GM12878 (cell line): ENCODE measurements around the gene DNAI7. TPM values are rescaled to one million over a fixed set of nuclear protein-coding genes. Genes with fewer than 3 reads are reported as not detected.

Source experiments
- BCL11A ChIP-seq: IDR thresholded peaks from 2 replicates; pipeline ENCODE4 v1.6.1; 2011; ENCODE audit warnings: low read depth, low read length
- BCL3 ChIP-seq: IDR thresholded peaks from 2 replicates; pipeline ENCODE4 v1.6.1; 2011; ENCODE audit warnings: borderline replicate concordance, low read depth, mild to moderate bottlenecking, moderate library complexity, low read length; ENCODE audit not compliant: insufficient read depth, poor library complexity, severe bottlenecking
- BMI1 ChIP-seq: fragments of 450-650 bp; IDR thresholded peaks from 2 replicates; pipeline ENCODE4 v1.6.1; 2016; ENCODE audit warnings: mild to moderate bottlenecking, moderate library complexity, borderline replicate concordance
- EP300 ChIP-seq, 2 experiments: fragments of 150-350 bp in 1 of 2; IDR thresholded peaks; 2 replicates each; pipeline ENCODE4 v1.6.1; 2011 to 2012; ENCODE audit warnings: low read depth in 2 of 2, low read length in 2 of 2, borderline replicate concordance in 1 of 2, improper control_type of control experiment in 1 of 2, inconsistent platforms in 1 of 2; ENCODE audit not compliant: control insufficient read depth in 1 of 2
- ESRRA ChIP-seq: IDR thresholded peaks from 2 replicates; pipeline ENCODE4 v1.6.1; 2012; ENCODE audit warnings: mild to moderate bottlenecking, low read length, improper control_type of control experiment
- GATAD2B ChIP-seq: fragments of 450-650 bp; conservative IDR thresholded peaks from 2 replicates; pipeline ENCODE4 v1.6.1; 2017; ENCODE audit warnings: low read depth, mild to moderate bottlenecking, moderate library complexity
- IKZF2 ChIP-seq, 2 experiments: fragments of 450-650 bp; IDR thresholded peaks; 2 replicates each; pipeline ENCODE4 v1.6.1; 2017; ENCODE audit warnings: mild to moderate bottlenecking in 2 of 2, moderate library complexity in 2 of 2
- MLLT1 ChIP-seq: fragments of 450-650 bp; IDR thresholded peaks from 2 replicates; pipeline ENCODE4 v1.6.1; 2016; ENCODE audit warnings: mild to moderate bottlenecking
- MTA2 ChIP-seq: fragments of 450-650 bp; IDR thresholded peaks from 2 replicates; pipeline ENCODE4 v1.6.1; 2016; ENCODE audit warnings: low read depth, mild to moderate bottlenecking, moderate library complexity
- MTA3 ChIP-seq: IDR thresholded peaks from 2 replicates; pipeline ENCODE4 v1.6.1; 2012; ENCODE audit warnings: low read length, inconsistent platforms, borderline replicate concordance
- NFXL1 ChIP-seq: fragments of 450-650 bp; IDR thresholded peaks from 2 replicates; pipeline ENCODE4 v1.6.1; 2017; ENCODE audit warnings: antibody characterized with exemption, mild to moderate bottlenecking, borderline replicate concordance
- NFYA ChIP-seq: IDR thresholded peaks from 2 replicates; pipeline ENCODE4 v1.6.1; 2011; ENCODE audit warnings: low read depth, mild to moderate bottlenecking, low read length, improper control_type of control experiment, borderline replicate concordance
- RAD51 ChIP-seq: fragments of 450-650 bp; IDR thresholded peaks from 2 replicates; pipeline ENCODE4 v1.6.1; 2016; ENCODE audit warnings: moderate library complexity, mild to moderate bottlenecking, inconsistent platforms
- SKIL ChIP-seq: fragments of 450-650 bp; IDR thresholded peaks from 2 replicates; pipeline ENCODE4 v1.6.1; 2017; ENCODE audit warnings: mild to moderate bottlenecking, low read depth, inconsistent platforms; ENCODE audit not compliant: poor library complexity, severe bottlenecking
- SPI1 ChIP-seq: IDR thresholded peaks from 2 replicates; pipeline ENCODE4 v1.6.1; 2011; ENCODE audit warnings: low read depth, mild to moderate bottlenecking, low read length, moderate library complexity, borderline replicate concordance; ENCODE audit not compliant: insufficient read depth
- TBL1XR1 ChIP-seq: IDR thresholded peaks from 2 replicates; pipeline ENCODE4 v1.6.1; 2012; ENCODE audit warnings: low read depth, low read length, improper control_type of control experiment
- TCF3 ChIP-seq: IDR thresholded peaks from 2 replicates; pipeline ENCODE4 v1.6.1; 2012; ENCODE audit warnings: low read depth, mild to moderate bottlenecking, low read length, borderline replicate concordance; ENCODE audit not compliant: insufficient read depth
- USF2 ChIP-seq: IDR thresholded peaks from 2 replicates; pipeline ENCODE4 v1.6.1; 2011; ENCODE audit warnings: low read depth, low read length, improper control_type of control experiment, borderline replicate concordance
- WRNIP1 ChIP-seq: IDR thresholded peaks from 2 replicates; pipeline ENCODE4 v1.6.1; 2011; ENCODE audit warnings: low read depth, low read length, improper control_type of control experiment, borderline replicate concordance
- ZBTB4 ChIP-seq: fragments of 450-650 bp; formaldehyde crosslinking; IDR thresholded peaks from 2 replicates; pipeline ENCODE4 v1.4.0; 2022; ENCODE audit warnings: mild to moderate bottlenecking, moderate library complexity
- ZNF24 ChIP-seq: fragments of 450-650 bp; IDR thresholded peaks from 2 replicates; pipeline ENCODE4 v1.6.1; 2017; ENCODE audit warnings: antibody characterized with exemption, mild to moderate bottlenecking
- polyA plus RNA-seq, 11 experiments: library from polyadenylated mRNA; depleted of rRNA in 4 of 11; unstranded in 6 of 11; stranded (reverse) in 5 of 11; fragments of >200 nt; fragmentation: Nextera tagmentation in 4 of 11; fragmentation: Illumina TruSeq in 1 of 11; extraction: Ambion mirVana in 4 of 11; extraction: Trizol in 1 of 11; gene quantifications; 1 replicate in 1 of 11; 2 replicates in 10 of 11; pipeline versions ENCODE4 v1.2.1 to v1.2.3, GENCODE V29; 2011 to 2016; ENCODE audit warnings: inconsistent platforms in 2 of 11, missing spikeins in 2 of 11, low read depth in 1 of 11
- total RNA-seq, 4 experiments: library from RNA; depleted of rRNA in 3 of 4; stranded (reverse); fragments of >200 nt in 3 of 4; fragmentation: Illumina TruSeq in 1 of 4; extraction: Trizol in 1 of 4; gene quantifications; 2 replicates each; pipeline versions ENCODE4 v1.2.1 to v1.2.3, GENCODE V29; 2013 to 2021

DNAI7 gene
- total and polyA plus RNA-seq, 10 of the 15 experiments (the other 5 are each of a cell fraction or from before 2014, with no cell fraction given), result 0.05 to 0.48 (median 0.13) TPM; not detected in 4

- TF ChIP-seq MLLT1 (no peak), NFXL1 (no peak), BCL3 (peak; percentile 35), SKIL (peak; percentile 84), EP300 (IDR thresholded peaks at IDR 0.05; ENCODE audit: borderline replicate concordance in 1 of 2, control insufficient read depth in 1 of 2, low read depth in 2 of 2, low read length in 2 of 2) (peak; percentile 33 to 95; a peak in 3 of 4 replicates), MTA3 (no peak), GATAD2B (peak; percentile 22; the same call in 1 of the 2 replicates), NFYA (no peak), TBL1XR1 (no peak), IKZF2 (IDR thresholded peaks at IDR 0.05) (peak; percentile 93 to 95), ZNF24 (peak; percentile 50; the same call in 1 of the 2 replicates), WRNIP1 (no peak), RAD51 (no peak), ZBTB4 (CRISPR knock-in tag) (no peak), ESRRA (no peak), TCF3 (no peak), MTA2 (peak; percentile 92), USF2 (no peak), SPI1 (peak; percentile 96), BMI1 (peak; percentile 58; the same call in 1 of the 2 replicates), BCL11A (peak; percentile 87)
Observed at GRCh38 chr12:25107920-25108319, 87.0 kb downstream of the DNAI7 start (continued).
